ENCODE measurements around the gene SLC30A7. TPM values are rescaled to one million over a fixed set of nuclear protein-coding genes. Genes with fewer than 3 reads are reported as not detected.

Gene SLC30A7
- total RNA-seq, 1 experiment from 2014 or later = 31.4 TPM

GRCh38 chr1:101004061-101004460, 108.2 kb downstream of the SLC30A7 start:
- H3K36me3 ChIP-seq (ENCODE audit: insufficient read depth, low read length, poor library complexity, severe bottlenecking) = no peaks in the 10 kb centered on the region
- TF ChIP-seq CTCF (conservative IDR thresholded peaks at IDR 0.05; ENCODE audit: low read depth, low read length) (no peak), EZH2 (IDR thresholded peaks at IDR 0.05; ENCODE audit: borderline replicate concordance, low read depth, low read length, poor library complexity, severe bottlenecking) (no peak)
- peaks cover 21% of the 10 kb centered on the region for H3K4me1 ChIP-seq (ENCODE audit: insufficient read depth, low read length, poor library complexity, severe bottlenecking)
- H3K9me3 ChIP-seq (ENCODE audit: low read depth, low read length, poor library complexity, severe bottlenecking) = no peaks in the 10 kb centered on the region
- peak; percentile 24 for DNase-seq (ENCODE audit: low spot score)
- H3K27me3 ChIP-seq (replicated peaks; ENCODE audit: insufficient read depth, low read depth, low read length, poor library complexity) = no peaks in the 10 kb centered on the region
- no peak overlapping the region for H3K4me3 ChIP-seq (ENCODE audit: low read depth, low read length, poor library complexity, severe bottlenecking)
- CTCF ChIA-PET = no interaction called here
- intact Hi-C loops (cut with micrococcal nuclease; ENCODE audit: unreplicated experiment) = no loop called here
- H3K27ac ChIP-seq (ENCODE audit: low read depth, low read length, poor library complexity, severe bottlenecking) = no peak overlapping the region
- BruUV-seq (replicated peaks) = no TSS peak
- POLR2A ChIA-PET (ENCODE audit: low non-redundant PET) = no interaction called here

GRCh38 chr1:101004670-101005069, 108.8 kb downstream of the SLC30A7 start:
- no TSS peak for BruUV-seq (replicated peaks)
- Histone ChIP-seq H3K27me3 (replicated peaks; ENCODE audit: insufficient read depth, low read depth, low read length, poor library complexity) (no peaks in the 10 kb centered on the region), H3K36me3 (ENCODE audit: insufficient read depth, low read length, poor library complexity, severe bottlenecking) (no peaks in the 10 kb centered on the region), H3K9me3 (ENCODE audit: low read depth, low read length, poor library complexity, severe bottlenecking) (no peaks in the 10 kb centered on the region), H3K4me1 (ENCODE audit: insufficient read depth, low read length, poor library complexity, severe bottlenecking) (peaks cover 21% of the 10 kb centered on the region), H3K4me3 (ENCODE audit: low read depth, low read length, poor library complexity, severe bottlenecking) (no peak overlapping the region), H3K27ac (ENCODE audit: low read depth, low read length, poor library complexity, severe bottlenecking) (no peak overlapping the region)
- CTCF ChIA-PET = no interaction called here
- intact Hi-C loops (cut with micrococcal nuclease; ENCODE audit: unreplicated experiment) = no loop called here
- POLR2A ChIA-PET (ENCODE audit: low non-redundant PET) = no interaction called here
- TF ChIP-seq EZH2 (IDR thresholded peaks at IDR 0.05; ENCODE audit: borderline replicate concordance, low read depth, low read length, poor library complexity, severe bottlenecking) (no peak), CTCF (conservative IDR thresholded peaks at IDR 0.05; ENCODE audit: low read depth, low read length) (no peak)
- DNase-seq (ENCODE audit: low spot score) = no peak

GRCh38 chr1:101005183-101005582, 109.3 kb downstream of the SLC30A7 start:
- Histone ChIP-seq H3K36me3 (ENCODE audit: insufficient read depth, low read length, poor library complexity, severe bottlenecking) (no peaks in the 10 kb centered on the region), H3K9me3 (ENCODE audit: low read depth, low read length, poor library complexity, severe bottlenecking) (no peaks in the 10 kb centered on the region), H3K4me1 (ENCODE audit: insufficient read depth, low read length, poor library complexity, severe bottlenecking) (peaks cover 21% of the 10 kb centered on the region), H3K27me3 (replicated peaks; ENCODE audit: insufficient read depth, low read depth, low read length, poor library complexity) (no peaks in the 10 kb centered on the region), H3K27ac (ENCODE audit: low read depth, low read length, poor library complexity, severe bottlenecking) (no peak overlapping the region), H3K4me3 (ENCODE audit: low read depth, low read length, poor library complexity, severe bottlenecking) (no peak overlapping the region)
- CTCF ChIA-PET = no interaction called here
- BruUV-seq (replicated peaks) = no TSS peak
- POLR2A ChIA-PET (ENCODE audit: low non-redundant PET) = no interaction called here
- intact Hi-C loops (cut with micrococcal nuclease; ENCODE audit: unreplicated experiment) = no loop called here
- DNase-seq (ENCODE audit: low spot score) = no peak
- TF ChIP-seq EZH2 (IDR thresholded peaks at IDR 0.05; ENCODE audit: borderline replicate concordance, low read depth, low read length, poor library complexity, severe bottlenecking) = no peak
- no peak for TF ChIP-seq CTCF (conservative IDR thresholded peaks at IDR 0.05; ENCODE audit: low read depth, low read length)
